Fibroblast of villous mesenchyme (primary cell): ENCODE data around the gene NRP2. TPM values are rescaled to one million over a fixed set of nuclear protein-coding genes. Genes with fewer than 3 reads are reported as not detected.

ENCODE experiments used
- DNase-seq: peaks from one replicate; pipeline ENCODE4 v3.0.0-alpha.2; 2010; ENCODE audit warnings: low read depth
- H3K4me3 ChIP-seq: 2 replicates; pipeline ENCODE4 v1.5.1; 2011; ENCODE audit warnings: low read depth, mild to moderate bottlenecking, low read length
- total RNA-seq: library from RNA; depleted of rRNA; stranded (reverse); fragments of >200 nt; gene quantifications from 2 replicates; pipeline ENCODE4 v1.2.3, GENCODE V29; 2012
- TF ChIP-seq, protein P1 (sequence below): IDR thresholded peaks from 2 replicates; pipeline ENCODE4 v1.5.1; 2012; ENCODE audit warnings: low read depth, mild to moderate bottlenecking, low read length; ENCODE audit not compliant: insufficient read depth

Gene NRP2
- total RNA-seq, 1 donor, result 117 TPM

DNA sequence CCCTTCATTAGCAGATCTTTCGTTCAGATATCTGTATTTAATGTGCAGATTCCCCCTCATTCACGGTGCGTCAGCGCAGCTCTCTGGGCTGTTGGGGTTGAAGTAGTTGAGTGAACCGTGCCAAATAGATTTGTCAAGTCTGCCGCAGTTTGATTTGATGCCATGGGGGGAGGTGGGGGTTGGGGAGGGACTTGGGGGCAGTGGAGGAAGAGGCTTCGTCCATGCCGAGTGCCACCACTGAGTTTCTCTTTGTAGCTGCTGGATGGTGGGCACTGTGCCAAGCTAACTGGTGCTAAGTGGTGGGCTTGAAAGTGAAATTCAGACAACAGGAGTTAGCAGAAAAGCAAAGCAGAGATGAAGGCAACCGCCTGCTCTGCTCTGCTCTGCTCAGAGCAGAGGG is 47.9 kb downstream of the NRP2 start:
- TF ChIP-seq, protein P1, sequence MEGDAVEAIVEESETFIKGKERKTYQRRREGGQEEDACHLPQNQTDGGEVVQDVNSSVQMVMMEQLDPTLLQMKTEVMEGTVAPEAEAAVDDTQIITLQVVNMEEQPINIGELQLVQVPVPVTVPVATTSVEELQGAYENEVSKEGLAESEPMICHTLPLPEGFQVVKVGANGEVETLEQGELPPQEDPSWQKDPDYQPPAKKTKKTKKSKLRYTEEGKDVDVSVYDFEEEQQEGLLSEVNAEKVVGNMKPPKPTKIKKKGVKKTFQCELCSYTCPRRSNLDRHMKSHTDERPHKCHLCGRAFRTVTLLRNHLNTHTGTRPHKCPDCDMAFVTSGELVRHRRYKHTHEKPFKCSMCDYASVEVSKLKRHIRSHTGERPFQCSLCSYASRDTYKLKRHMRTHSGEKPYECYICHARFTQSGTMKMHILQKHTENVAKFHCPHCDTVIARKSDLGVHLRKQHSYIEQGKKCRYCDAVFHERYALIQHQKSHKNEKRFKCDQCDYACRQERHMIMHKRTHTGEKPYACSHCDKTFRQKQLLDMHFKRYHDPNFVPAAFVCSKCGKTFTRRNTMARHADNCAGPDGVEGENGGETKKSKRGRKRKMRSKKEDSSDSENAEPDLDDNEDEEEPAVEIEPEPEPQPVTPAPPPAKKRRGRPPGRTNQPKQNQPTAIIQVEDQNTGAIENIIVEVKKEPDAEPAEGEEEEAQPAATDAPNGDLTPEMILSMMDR, result no peak
- H3K4me3 ChIP-seq, result no peak overlapping the region

DNA sequence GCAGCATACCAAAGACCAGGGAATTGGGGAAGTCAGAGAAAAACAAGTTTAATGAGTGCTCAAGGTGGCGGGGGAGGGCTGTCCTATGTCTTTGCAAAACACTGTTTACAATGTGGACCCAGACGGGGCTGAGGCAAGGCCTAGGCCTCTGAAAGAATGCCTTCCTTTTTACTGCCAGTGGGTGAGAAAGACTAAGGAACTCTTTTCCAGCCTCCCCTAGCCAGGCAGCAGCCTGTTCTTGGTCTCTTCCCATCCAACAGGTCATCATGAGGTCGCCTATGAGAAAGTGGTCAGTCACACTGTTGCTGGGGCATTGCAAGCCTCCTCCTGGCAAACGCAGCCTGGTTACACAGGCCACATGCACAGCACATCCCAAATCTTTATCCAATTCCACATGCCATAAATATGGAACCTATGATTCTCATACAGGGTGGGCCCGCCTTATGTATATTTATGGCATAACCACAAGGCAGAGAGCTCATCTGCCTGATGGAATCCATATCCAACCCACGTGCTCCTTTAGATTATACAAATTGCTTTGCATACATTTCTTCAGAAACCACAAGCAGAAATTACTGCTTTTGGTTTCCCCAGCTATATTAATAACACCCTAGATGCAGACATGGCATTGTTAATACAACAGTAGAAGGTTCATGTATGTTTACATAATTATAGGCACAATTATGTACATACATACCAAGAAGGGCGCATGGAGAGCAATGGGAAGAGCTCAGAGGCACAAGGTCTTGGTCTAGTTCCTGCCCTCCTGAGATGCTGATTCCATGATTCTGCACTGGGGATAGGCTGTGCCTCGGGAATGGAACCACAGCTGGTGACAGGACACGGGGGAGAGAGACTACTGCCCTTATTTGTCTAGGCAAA is 48.6 kb downstream of the NRP2 start:
- TF ChIP-seq, protein P1, result no peak
- peak; percentile 96 for DNase-seq
- no peak overlapping the region for H3K4me3 ChIP-seq

More for the DNA sequence above, 47.9 kb downstream of the NRP2 start:
- DNase-seq, result no peak

DNA sequence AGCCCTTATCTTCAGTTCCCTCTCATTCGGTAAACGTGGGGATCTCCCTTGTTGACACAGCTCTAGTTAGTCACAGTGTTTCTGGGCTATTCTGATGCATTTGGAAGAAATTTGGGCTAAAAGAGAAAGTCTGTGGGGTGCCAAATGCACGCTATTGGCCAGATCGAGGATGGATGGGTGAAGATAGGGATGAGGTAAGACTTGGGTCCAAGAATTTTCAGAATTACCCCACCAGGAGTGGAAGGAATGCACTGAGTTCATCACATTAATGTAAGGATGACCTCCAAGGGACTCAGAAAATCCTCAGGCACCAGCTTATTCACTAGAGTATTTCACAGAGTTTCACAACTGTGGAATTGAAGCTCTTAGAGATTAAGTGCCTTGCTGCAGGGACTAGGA is 49.3 kb downstream of the NRP2 start:
- TF ChIP-seq, protein P1, result no peak
- peak; percentile 93 for DNase-seq
- no peak overlapping the region for H3K4me3 ChIP-seq

DNA sequence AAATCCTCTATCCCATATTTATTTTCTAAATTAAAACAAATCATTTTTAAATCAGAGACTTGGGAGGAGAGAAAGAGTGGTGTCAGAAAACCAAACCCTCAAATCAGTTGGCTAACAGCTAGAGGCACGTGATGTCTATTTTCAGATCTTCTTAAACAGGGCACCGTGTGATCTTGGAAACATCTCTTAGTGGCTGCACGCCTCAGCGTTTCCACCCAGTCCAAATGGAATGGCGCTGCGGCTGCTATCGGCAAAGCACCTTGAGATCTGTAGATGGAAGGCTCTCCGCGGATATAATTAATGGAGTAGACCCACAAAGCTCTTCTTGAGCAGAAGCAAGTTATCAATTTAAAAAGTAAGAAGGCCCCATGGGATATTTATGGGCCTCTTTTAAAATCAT is 50.0 kb downstream of the NRP2 start:
- TF ChIP-seq, protein P1, result no peak
- no peak overlapping the region for H3K4me3 ChIP-seq
- DNase-seq, result no peak

DNA sequence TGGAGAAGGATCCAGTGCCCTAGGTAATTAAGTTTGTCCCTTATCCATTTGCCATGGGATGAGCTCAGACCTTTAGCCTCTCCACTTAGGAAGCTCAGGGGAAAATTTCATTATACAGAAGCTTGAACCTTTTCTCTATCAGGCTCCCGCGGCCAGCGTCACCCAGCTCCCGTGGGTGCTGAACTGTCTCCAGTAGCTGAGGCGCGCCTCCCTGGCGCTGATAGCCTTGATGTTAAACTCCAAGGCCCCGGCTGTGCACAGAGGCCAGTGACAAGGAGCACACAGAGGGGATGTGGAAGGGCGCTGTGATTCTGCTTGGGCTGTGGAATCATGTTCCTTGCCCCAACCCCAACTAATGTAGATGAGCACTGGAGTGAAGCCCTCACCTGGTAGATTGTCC is 50.8 kb downstream of the NRP2 start:
- H3K4me3 ChIP-seq, result no peak overlapping the region
- TF ChIP-seq, protein P1, result no peak
- no peak for DNase-seq

DNA sequence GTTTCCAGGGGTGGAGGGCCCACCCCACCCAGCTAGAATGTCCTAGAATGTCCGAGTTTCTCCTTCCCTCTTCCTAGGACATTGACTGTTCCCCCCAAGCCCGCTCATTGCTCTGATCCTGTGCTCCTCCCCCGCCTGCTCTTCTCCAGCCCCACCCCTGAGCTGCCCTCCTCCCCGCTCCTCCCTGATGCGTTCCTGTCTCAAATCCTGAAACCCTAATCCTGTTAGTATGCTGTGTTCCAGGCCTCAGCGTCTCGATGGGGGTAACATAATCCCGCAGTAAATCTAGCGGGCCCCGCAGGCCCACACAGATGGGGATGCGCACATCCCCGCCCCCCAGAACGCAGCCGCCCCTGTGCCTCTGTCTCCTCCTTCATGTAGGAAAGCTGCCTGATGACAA is 51.3 kb downstream of the NRP2 start:
- H3K4me3 ChIP-seq, result no peak overlapping the region

More for the DNA sequence above, 51.3 kb downstream of the NRP2 start:
- TF ChIP-seq, protein P1, result no peak
- peak; percentile 64 for DNase-seq
